HG03575 (cell line): ENCODE measurements around the gene KRTAP10-2.
"Not testable (repeated sequence)": the region's sequence is repeated elsewhere in the genome, so short reads cannot be mapped to it uniquely, and the experiment has no call there.

Experiments used
- ATAC-seq: cut with Tn5 transposase; IDR thresholded peaks from one replicate; pipeline ENCODE4 v1.9.1; 2021; ENCODE audit not compliant: unreplicated experiment, insufficient number of reproducible peaks, low FRiP score; ENCODE audit errors: extremely low read depth

The KRTAP10-2 gene

DNA sequence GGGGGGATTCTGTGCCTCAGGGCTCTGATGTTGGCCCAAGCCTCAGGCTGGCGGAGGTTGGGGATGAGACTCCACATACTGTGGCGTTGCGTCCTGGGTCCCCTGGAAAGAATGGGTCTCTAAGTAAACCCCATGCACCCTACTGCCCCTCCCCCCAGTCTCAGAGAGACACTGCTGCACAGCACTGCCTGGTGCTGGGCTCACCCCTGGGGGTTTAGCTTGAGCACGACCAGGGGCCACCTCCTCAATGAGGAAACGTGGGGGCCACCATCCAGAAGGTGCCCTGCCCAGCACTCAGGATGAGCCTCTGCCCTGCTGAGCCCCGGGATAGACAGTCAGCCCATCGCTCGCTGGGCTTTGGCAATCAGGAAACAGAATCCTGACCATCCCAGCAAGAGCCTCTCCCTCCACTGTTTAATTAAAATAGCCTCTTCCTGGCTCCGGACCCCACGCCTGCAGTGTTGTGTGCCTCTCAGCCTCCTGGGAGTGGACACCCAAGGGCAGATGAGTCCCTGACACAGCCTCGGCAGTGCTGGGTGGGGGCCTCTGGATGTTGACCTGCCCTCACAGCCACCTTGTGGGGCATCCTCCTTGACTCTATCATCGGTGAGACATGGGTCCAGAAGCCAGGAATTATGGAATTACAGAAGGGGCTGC lies 18.7 kb upstream of the KRTAP10-2 start:
- ATAC-seq: no peak

DNA sequence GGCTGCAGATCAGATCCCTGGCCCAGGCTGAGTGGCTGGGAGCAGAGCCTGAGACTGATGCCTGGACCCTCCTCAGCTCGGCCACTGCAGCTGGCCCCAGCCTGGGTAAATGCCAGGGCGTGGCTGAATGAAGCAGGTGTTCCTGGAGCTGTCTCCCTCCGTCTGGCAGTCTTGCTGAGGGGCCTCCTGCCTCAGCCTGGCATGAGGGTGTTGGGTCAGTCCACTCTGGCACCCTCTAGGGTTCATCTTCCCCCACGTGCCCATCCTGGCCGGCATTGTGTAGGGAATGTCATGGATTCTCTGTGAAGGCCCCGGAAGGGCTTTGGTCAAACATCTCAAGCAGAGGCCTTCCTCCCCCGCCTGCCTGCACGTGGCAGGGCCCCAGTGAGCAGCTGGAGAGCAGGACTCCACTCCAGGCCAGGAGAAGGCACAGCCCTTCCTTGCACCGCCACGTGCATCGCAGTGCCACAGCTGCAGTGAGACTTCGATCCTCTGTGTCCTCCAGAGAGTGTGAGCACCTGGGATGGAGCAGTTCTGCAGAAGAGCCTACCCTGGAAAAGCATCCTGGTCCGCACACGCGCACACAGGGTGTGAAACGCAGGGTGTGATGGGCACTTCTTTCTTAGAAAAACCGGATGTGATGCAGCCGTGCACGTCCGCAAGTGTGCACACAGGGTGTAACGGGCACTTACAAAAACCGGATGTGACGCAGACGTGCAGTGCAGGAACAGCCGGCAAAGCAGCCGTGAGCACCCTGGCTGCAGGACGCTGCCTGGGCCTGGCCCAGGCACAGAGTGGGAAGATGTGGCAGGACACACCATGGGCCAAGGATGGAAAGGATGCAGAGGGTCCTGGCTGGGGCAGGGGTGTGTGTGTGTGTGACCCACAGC lies 17.6 kb upstream of the KRTAP10-2 start:
- ATAC-seq: no peak

DNA sequence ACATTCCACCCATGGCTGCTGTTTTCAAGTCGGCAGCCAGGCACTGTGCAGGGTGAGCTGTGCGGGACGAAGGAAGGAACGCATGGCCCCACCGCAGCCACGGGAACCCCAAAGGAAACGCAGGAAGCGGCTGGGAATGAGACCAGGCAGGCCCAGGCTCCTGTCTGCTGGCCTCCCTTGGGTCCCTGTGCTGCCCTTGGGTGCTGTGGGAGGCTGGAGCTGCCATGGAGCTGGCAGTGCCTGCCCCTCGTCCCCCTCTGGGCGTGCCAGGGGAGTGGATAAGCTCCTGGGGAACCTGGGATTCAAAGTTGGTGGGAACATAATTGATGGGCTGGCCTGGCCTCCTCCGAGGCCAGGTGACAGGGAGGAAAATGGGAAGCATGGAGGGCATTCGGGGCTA lies 17.0 kb upstream of the KRTAP10-2 start:
- no peak for ATAC-seq

DNA sequence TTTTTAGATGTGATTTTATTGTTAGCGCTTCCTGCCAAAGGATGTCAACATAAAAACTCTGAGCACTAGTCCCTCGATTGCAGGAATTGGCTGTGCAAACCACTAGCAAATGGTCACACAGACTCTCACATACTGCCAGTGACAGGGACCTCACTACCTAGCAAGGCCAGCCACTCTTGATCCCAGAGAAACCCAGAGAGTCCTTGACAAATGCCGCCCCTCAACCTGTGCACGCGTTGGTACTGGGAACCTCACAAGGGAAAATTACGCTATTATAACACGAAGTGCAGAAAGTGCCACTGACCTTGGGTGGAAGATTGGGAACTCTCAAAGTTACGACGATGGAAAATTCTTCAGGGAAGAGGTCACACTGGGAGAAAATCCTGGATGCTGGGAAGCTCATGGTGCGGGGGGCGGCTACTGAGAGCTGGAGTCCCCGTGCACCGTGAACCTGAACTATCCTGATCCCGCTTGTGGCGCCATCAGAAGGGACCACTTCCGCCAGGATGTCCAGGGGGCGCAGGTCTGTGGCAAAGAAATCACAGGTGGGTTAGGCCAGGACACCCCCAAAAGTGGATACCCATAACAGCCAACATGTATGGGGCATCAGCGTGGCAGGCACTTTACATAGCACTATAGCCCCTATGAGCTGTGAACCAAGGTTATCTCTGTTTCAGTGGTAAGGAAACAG lies 16.3 kb upstream of the KRTAP10-2 start:
- ATAC-seq: no peak

DNA sequence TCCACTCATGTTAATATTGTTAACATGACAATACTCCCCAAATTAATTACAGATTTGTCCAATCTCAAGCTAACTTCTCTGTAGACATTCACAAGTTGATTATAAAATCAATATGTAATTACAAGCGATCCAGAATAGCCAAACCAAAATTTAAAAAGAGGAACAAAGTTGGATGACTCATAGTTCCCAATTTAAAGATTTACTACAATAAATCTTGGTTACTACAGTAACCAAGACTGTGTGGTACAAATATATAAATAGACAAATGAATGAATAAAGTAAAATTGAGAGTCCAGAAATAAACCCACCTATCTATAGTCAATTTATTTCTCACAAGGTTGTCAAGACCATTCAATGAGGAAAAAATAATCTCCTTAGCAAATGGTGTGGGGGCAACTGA lies 15.1 kb upstream of the KRTAP10-2 start:
- no peak for ATAC-seq

DNA sequence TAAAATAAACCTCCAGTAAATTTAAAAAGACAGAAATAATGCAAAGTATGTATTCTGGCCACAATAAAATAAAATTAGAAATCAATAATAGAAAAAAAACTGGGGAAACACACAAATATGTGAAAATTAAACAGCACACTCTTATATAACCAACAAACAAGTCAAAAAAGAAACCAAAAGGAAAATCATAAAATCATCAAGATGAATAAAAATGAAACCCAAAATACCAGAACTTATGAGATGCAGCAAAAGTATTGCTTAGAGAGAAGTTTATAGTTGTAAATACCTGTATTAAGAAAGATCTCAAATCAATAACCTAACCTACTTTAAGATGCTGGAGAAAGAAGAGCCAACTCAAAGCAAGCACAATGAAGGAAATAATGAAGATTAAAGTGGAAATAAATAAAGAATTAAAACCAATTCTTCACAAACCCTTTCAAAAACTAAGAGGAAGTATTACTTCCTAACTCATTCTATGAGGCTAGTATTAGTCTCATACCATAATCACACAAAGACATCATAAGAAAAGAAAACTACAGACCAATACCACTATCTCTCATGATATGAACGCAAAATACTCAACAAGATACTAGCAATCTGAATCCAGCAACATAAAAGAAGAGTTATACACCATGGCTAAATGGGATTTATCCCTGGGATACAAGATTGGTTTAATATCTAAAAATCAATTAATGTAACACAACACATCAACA lies 13.7 kb upstream of the KRTAP10-2 start:
- ATAC-seq: no peak

DNA sequence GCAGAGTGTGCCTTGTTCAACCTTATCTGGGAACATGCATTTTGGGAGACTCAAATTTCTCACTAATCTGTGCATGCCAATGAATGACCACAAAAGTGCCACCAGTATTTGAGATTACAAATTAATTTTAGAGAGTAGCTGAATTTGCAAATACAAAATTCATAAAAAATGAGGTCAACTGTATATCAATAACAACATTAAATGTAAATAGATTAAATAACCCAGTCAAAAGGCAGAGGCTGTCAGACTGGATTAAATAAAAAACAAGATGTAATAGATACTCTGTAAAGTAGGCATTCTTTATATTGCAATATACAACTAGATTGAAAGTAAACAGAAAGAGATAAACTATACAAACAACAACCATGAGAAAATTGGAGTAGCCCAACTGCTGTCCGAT lies 12.8 kb upstream of the KRTAP10-2 start:
- ATAC-seq: no peak

DNA sequence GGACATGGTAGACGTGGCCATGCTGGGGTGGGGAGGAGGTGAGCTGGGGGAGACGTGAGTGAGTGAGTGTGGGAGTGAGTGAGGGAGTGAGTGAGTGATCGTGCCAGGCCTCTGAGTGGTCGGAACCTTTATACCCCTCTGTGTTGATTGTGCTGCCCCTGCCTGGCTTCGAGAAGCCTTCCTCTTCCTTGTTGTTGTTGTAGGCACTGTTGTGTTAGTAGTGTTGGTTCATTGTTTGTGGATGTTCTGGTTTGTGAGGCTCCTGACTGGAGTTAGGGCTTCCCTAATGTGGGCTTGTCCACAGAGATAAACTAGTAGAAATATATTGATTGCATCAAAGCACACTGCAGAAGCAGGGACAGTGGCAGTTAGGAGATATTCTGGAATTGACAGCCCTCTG lies 7.4 kb upstream of the KRTAP10-2 start, which contains the start of gene KRTAP10-3:
Gene KRTAP10-3 (minus strand): TSS at position 101 of the 400 bp plus-strand sequence. CDS start 80 bp downstream, at position 21.
- no peak for ATAC-seq

DNA sequence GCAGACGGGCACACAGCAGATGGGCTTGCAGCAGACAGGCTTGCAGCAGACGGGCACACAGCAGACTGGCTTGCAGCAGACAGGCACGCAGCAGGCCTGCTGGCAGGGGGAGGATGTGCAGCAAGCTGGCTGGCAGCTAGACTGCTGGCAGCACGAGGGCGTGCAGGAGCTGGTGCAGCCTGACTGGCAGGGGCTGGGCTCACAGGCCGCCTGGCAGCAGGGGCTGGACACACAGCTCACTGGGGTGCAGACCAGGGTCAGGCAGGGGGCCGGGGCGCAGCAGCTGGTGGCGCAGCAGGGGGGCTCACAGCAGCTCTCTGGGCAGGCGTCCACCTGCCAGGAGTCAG lies 7.0 kb upstream of the KRTAP10-2 start:
- not testable (repeated sequence) for ATAC-seq

DNA sequence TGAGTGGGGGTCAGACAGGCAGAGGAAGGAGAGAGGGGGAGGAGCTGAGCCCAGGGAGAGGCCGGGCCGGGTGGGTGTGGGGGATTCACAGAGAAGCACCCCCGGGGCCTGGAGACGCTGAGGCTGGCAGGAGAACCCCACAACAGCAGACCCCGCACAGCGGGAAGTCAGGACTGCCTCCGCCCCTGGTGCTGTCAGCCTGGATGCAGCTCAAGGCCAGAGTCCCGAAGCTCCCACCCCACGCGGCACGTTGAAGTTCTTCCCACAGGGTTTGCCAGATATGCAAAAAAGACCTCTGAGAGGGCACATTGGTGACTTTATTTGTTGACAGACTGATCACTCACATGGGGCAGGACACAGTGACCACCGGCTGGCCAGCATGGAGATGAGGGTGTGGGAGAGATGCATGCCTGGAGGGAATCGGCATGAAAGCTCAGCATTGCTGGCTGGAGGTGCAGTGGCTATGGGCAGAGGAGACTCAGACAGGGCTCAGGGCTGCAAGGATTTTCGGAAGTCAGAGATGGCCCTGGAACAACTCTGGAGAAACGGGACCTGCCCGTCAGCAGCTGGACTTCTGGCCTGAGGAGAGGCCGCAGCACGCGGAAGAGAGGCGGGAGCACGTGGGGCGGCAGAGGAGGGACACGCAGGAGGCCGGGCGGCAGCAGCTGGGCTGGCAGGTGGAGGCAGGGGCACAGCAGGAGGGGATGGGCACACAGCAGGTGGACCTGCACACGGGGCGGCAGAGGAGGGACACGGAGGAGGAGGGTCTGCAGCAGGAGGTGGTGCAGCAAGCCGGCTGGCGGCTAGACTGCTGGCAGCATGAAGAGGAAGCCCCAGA lies 6.4 kb upstream of the KRTAP10-2 start:
- ATAC-seq: no peak

DNA sequence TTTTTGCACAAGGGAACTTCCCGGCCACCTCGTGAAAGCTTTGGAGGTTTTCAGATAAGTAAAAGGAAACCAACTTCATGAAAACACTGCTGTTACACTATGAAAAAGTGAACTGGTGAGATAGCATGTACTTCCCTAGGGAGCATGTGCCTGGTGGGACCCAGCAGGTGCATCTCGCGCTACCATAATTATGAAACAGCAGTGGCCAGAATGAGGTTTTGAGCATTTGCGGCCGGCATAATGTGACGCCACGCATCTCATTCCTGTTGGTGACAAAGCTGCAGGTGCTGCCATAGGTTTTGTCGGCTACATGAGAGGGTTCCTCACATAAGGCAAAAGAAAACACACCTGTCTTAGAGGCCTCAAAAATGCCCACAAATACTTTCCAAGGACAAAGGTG lies 5.6 kb upstream of the KRTAP10-2 start:
- no peak for ATAC-seq

DNA sequence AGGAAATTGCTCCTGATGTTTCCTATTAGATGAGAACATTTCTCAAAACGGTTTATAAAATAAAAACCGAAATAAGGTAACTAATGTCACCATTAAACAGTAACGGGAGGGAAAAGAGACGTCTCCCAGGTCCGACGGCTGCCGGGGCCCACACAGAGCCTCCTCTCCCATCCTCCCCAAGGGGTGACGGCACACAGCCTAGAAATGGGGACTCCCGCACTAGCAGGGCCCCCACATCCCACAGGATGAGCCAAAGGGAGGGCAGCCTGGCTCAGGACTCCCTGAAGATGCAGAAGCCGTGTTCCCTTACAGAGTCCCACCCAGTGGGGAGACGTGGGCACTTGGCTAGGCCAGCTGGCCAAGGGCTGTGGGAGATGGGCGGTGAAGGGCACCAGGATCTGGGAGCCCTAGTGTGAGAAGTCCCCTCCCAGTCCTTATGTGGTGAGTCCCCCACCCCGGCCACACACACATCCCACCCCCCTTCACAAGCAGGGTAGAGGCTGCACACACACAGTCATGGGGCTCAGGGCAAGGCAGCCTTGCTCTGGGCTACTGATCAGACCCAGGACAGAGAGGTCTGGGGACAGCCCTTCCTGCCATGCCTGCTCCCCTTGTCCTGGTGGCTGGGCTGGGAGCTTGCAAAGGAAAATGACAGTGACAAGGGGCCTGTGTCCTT lies 4.0 kb upstream of the KRTAP10-2 start:
- no peak for ATAC-seq

DNA sequence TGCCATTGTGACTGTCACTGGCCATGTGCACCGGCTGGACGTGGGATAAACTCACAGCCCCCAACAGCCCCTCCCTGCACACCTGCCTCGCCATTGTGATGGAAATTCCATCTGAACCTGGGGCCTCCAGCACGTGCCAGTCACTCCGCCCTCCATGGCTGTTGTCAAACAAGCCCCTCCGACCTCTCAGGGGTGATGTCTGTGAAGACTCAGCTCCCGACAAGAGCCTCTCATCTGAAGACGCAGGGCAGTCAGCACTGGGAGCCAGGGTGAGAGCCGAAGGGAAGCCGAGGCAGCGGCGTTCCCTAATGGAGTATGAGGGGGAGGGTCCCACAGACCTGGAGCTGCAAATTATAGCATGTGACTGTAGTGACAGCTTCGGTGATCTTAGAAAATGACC lies 1.4 kb upstream of the KRTAP10-2 start:
- ATAC-seq: no peak

DNA sequence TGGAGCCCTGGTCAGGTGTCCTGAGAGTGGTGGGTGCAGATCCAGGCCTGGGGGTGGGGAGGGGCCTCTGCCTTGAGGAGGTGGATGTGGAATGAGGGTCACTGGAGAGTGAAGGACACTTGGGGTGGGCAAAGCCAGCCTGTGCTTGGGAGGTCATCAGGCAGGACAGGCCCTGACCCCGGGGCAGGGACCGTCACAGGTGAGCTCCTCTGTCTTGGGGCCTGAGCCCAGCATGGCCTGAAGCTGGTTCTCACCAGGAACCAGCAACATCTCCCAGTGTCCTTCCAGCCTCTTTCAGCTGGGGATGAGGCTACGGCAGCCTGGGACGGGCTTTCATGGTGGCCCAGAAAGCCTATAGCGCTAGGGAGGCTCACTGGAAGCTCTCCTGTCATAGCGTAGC lies 831 bp upstream of the KRTAP10-2 start:
- ATAC-seq: no peak

DNA sequence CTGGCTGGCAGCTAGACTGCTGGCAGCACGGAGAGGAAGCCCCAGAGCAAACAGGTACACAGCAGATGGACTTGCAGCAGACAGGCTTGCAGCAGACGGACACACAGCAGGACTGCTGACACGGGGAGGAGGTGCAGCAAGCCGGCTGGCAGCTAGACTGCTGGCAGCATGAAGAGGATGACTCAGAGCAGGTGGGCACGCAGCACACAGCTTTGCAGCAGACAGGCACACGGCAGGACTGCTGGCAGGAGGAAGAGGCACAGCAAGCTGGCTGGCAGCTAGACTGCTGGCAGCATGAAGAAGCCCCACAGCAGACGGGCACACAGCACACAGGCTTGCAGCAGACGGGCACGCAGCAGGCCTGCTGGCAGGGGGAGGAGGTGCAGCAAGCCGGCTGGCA lies 498 bp downstream of the KRTAP10-2 start:
- no peak for ATAC-seq

DNA sequence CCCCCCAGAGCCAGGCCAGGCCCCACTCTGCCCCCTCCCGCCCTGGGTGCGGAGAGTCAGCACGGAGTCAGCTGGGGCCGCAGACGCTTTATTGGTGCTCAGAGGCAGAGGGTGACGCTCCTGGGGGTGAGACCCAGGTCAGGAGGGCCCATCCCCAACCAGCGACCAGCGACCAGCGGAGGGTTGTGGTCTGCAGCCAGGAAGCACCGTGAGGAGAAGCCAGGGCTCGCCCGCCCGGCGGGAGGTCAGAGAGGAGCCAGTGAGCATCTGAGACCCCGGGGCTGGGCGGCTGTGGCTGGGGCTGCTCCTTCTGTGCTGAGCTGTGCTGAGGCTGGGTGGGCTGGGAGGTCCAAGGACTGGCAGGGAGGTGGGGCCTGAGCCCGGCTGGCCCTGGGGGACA lies 1.0 kb downstream of the KRTAP10-2 start:
- ATAC-seq: not testable (repeated sequence)

DNA sequence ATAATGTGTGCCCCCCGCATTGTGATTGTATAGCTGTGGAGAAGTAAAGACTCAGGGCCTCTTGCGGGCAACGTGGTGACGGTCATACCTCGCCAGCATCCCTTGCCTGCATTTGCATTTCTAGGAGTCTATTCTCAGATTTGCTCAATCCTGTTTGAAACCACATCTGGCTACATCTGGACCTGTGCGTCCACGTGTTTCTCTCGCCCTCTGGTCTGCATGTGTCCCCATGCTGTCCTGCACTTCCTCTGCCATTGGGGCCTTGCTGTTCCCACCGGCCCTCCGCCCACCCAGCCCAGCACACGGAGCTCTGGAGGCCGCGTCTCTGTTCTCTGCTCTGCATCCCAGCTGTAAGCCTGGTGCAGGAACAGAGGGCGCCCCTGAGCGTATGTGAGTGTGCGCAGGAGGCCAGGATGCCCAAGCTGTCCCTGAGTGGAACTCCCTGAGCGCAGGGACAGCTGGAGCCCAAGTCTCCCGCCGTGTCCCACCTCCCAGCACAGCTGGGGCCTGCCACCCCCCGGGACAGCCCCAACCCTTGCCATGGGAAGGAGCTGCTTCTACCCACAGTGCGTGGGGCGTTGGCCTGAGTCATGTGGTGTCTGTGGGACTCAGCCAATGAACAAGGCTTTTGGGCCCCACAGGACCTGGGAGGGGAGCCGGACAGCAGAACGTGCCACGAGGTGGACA lies 1.6 kb downstream of the KRTAP10-2 start:
- ATAC-seq: no peak
